Posterior cingulate gyrus (tissue), 11 donors: ENCODE measurements around the gene UBE2H.
"Not testable (repeated sequence)": the region's sequence is repeated elsewhere in the genome, so short reads cannot be mapped to it uniquely, and the experiment has no call there.

Experiments
- DNase-seq, 10 donors: peaks; one replicate each; pipeline versions ENCODE4 v3.0.0 to v3.0.0-alpha.2; 2020 to 2021; ENCODE audit warnings: mixed read lengths in 3 of 10
- intact Hi-C: fragments of 100-400 bp; cut with DNase I; formaldehyde crosslinking; loops from one replicate; pipeline ENCODE4 v1.15.1; 2023

UBE2H gene

GRCh38 chr7:129828989-129829736 is 123.6 kb downstream of the UBE2H start:
- intact Hi-C loops, result loop anchor here (5.0 kb wide), 1 partner anchor 183 kb away; no protein-coding TSS in a partner anchor
- DNase-seq, result no peak

DNA sequence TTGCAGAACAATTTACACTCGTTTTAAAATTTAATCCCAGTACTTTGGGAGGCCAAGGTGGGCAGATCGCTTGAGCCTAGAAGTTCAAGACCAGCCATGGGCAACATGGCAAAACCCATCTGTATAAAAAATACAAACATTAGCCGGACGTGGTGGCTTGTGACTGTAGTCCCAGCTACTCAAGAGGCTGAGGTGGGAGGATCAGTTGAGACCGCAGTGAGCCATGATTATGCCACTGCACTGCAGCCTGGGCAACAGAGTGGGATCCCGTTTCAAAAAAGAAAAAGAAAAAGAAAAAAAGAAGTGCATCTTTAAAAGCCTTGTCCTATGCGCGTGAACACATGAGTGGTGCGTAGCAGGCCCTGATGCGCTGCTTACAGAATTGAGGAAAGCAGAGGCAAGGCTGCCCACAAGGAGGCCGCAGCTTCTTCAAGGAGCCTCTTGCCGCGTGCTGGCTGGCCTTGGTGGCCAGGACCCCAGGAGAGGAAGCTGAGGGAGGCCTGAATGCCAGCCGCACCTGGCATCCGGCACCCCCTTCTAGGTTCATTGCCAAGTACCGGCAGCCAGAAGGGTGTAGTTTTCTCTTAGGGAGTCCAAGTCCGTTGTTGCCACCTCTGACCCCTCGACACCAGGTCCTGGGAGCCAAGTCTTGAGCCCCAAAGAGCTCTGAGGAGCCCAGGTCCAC is 124.5 kb downstream of the UBE2H start:
- intact Hi-C loops, result loop anchor here (5.0 kb wide), 1 partner anchor 184 kb away; no protein-coding TSS in a partner anchor
- no peak for DNase-seq

- DNase-seq, result no peak
- intact Hi-C loops, result loop anchor here (5.0 kb wide), 1 partner anchor 185 kb away; no protein-coding TSS in a partner anchor
Measured at GRCh38 chr7:129827467-129827990, 125.2 kb downstream of the UBE2H start.

DNA sequence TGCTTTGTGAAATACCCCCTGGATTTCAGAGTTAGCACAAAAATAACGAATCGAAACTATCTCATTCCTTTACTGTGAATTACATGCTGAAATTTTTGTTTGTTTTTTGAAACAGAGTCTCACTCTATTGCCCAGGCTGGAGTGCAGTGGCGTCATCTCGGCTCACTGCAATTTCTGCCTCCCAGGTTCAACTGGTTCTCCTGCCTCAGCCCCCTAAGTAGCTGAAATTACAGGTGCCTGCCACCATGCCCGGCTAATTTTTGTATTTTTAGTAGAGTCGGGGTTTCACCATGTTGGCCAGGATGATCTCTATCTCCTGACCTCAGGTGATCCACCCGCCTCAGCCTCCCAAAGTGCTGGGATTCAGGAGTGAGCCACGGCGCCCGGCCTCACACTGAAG is 125.9 kb downstream of the UBE2H start:
- not testable (repeated sequence) for DNase-seq
- intact Hi-C loops, result loop anchor here (5.0 kb wide), 1 partner anchor 185 kb away; no protein-coding TSS in a partner anchor

- intact Hi-C loops, result loop anchor here (1.0 to 5.0 kb wide), 2 partner anchors 161 to 187 kb away; no protein-coding TSS in a partner anchor
- peak; percentile 71 to 97 (median 90) for DNase-seq
Measured at GRCh38 chr7:129825209-129825970, 127.4 kb downstream of the UBE2H start.

- DNase-seq, result peak in 9 of 10 donors; percentile 19 to 93 (median 54)
- intact Hi-C loops, result loop anchor here (1.0 to 5.0 kb wide), 2 partner anchors 160 to 188 kb away; no protein-coding TSS in a partner anchor
Measured at GRCh38 chr7:129824291-129825208, 128.2 kb downstream of the UBE2H start.

GRCh38 chr7:129823143-129823542 is 129.6 kb downstream of the UBE2H start:
- intact Hi-C loops, DNase-seq: not testable (repeated sequence)

DNA sequence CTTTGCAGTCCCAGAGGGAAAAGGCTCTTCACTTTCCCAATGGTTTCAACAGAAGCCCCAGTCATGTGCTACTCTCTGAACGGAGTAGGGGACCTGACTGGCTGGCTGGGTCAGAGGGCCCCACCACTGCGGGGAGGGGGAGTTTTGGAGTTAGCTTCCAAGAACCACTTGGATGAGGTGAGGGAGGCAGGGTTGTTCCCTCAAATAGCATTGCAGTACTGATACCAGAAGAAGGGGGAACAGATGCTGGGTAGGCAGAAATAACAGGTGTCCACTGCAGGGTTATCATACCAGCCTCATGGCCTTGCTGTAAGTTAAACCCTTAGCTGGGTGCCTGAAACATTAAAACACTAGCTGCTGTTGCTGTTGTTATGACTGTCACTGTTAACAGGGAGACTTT is 131.3 kb downstream of the UBE2H start:
- no peak for DNase-seq
- intact Hi-C loops, result no loop called here

- intact Hi-C loops, result no loop called here
- DNase-seq, result no peak
Measured at GRCh38 chr7:129816742-129817141, 136.0 kb downstream of the UBE2H start.

DNA sequence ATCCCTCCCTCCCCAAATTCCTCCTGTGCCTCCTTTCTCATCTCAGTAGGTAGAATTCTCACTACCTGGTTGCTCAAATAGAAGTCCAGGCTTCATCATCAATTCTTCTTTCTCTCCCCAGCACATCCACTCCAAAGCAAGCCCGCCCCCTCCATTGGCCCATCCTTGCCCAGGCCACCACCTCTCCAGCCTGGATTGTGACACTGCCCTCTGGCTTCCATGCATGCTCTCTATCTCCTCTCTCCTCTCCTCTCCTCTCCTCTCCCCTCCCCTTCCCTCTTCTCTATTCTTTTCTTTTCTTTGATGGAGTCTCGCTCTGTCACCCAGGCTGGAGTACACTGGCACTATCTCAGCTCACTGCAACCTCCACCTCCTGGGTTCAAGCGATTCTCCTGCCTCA is 144.9 kb downstream of the UBE2H start:
- DNase-seq, result peak in 2 of 10 donors; percentile 6 to 18
- intact Hi-C loops, result no loop called here

DNA sequence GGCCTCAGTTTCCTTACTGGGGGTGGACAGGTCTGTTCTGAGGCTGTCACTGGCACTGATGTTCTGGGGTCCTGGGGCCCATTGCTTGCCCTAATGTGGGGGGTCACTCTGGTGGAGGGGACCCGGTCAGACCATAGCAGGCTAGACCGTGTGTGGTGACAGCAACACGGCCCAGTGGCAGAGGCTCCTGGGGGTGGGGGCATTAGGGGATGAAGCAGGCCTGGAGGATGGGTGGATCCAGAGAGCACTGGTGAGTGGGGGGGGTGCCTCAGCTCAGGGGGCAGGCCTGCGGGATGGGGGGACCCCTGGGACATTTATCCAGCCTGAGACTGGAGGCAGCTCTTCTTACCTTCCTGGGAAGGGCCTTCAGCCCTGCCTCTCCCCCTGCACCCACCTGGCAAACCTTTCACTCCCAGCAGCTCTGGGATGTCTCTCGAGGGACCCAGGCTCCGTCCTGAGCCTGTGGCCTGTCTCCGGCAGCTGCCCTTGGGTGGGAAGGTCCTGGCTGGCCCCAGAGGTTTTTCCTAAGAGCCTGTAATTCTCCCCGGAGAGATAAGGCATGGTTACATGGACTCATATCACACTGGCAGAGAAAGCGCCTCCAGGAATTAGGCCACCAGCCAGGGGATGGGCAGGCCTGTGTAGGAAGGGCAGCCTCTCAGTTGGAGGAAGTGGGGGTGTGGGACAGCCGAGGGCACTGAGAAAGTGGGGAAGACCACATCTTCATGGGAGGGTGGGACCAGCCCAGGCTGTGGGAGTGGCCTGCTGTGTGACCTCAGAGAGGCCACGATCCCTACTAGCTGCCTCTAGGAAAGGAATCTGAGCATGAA is 147.7 kb downstream of the UBE2H start:
- intact Hi-C loops, result no loop called here
- DNase-seq, result peak in 2 of 10 donors; percentile 27 to 62

GRCh38 chr7:129804111-129804889 is 148.5 kb downstream of the UBE2H start:
- intact Hi-C loops, result no loop called here

GRCh38 chr7:129803546-129804081 is 149.1 kb downstream of the UBE2H start:
- DNase-seq, result peak in 1 of 10 donors; percentile 54
- intact Hi-C loops, result no loop called here

More at GRCh38 chr7:129804111-129804889, 148.5 kb downstream of the UBE2H start:
- DNase-seq, result peak in 2 of 10 donors; percentile 42 to 75

DNA sequence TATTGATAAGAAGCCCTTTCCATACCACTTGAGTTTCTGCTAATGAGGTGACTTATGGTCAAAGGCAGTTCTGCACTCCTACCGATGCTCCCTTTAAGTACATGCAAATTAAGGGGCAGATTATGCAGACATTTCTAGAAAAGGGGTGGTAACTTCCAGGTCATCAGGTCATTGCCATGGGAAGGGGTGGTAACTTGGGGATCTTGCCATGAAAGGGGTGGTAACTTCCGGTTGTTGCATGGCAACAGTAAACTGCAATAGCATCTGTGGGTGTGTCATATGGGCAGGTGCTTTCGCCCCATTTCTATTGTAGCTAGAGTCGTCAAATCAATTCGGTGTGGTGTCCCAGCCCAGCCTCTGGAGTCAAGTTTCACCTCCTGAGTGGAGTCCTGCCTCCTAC is 150.9 kb downstream of the UBE2H start:
- intact Hi-C loops, result no loop called here
- DNase-seq, result peak in 1 of 10 donors; percentile 31

GRCh38 chr7:129800901-129801300 is 151.9 kb downstream of the UBE2H start:
- intact Hi-C loops, result no loop called here
- peak in 1 of 10 donors; percentile 64 for DNase-seq

- peak in 1 of 10 donors; percentile 72 for DNase-seq
- intact Hi-C loops, result no loop called here
Measured at GRCh38 chr7:129799350-129799955, 153.3 kb downstream of the UBE2H start.
